HG03139 (cell line): Measurements from ENCODE around the gene HOXC6.

Experiments
- ATAC-seq: cut with Tn5 transposase; IDR thresholded peaks from one replicate; pipeline ENCODE4 v1.9.1; 2021; ENCODE audit not compliant: unreplicated experiment

Gene HOXC6

GRCh38 chr12:54028314-54029201 is at the start of gene HOXC6:
Gene HOXC6, plus strand, starts transcription at chr12:54028440. Its CDS starts 82 bp downstream, at chr12:54028522.
- no peak for ATAC-seq

GRCh38 chr12:53978477-53979356 is 49.5 kb upstream of the HOXC6 start:
- no peak for ATAC-seq

- no peak for ATAC-seq
Observed at GRCh38 chr12:53980104-53980801, 48.0 kb upstream of the HOXC6 start.

GRCh38 chr12:53980802-53981496 is 47.3 kb upstream of the HOXC6 start:
- no peak for ATAC-seq

GRCh38 chr12:53981634-53982565 is 46.3 kb upstream of the HOXC6 start:
- ATAC-seq: no peak

- ATAC-seq: no peak
Observed at GRCh38 chr12:53982648-53983567, 45.3 kb upstream of the HOXC6 start.

GRCh38 chr12:53983568-53983949 is 44.7 kb upstream of the HOXC6 start:
- ATAC-seq: no peak

- no peak for ATAC-seq
Observed at GRCh38 chr12:53983950-53984572, 44.2 kb upstream of the HOXC6 start.

GRCh38 chr12:53984901-53985691 is 43.1 kb upstream of the HOXC6 start, which contains the start of gene HOXC10:
Gene HOXC10, plus strand, starts transcription at chr12:53985146. Its CDS starts 114 bp downstream, at chr12:53985260.
- ATAC-seq: peak; percentile 53

- ATAC-seq: no peak
Observed at GRCh38 chr12:53985692-53985993, 42.6 kb upstream of the HOXC6 start.

- no peak for ATAC-seq
Observed at GRCh38 chr12:53985994-53986685, 42.1 kb upstream of the HOXC6 start.

GRCh38 chr12:53986686-53987483 is 41.4 kb upstream of the HOXC6 start:
- no peak for ATAC-seq

GRCh38 chr12:53987787-53988230 is 40.4 kb upstream of the HOXC6 start:
- no peak for ATAC-seq

GRCh38 chr12:53988541-53989226 is 39.6 kb upstream of the HOXC6 start:
- ATAC-seq: no peak
